ENCODE measurements around the gene HBM.

Gene HBM

GRCh38 chr16:129075-129474, 36.7 kb upstream of the HBM start:
- no peaks in the 10 kb centered on the region for H3K9me3 ChIP-seq (ENCODE audit: insufficient read depth, low read length)
- H3K79me2 ChIP-seq (ENCODE audit: insufficient read depth, low read length): peaks cover 52% of the 10 kb centered on the region
- H3K4me2 ChIP-seq (ENCODE audit: low read depth, low read length, poor library complexity, severe bottlenecking): no peak overlapping the region
- no peaks in the 10 kb centered on the region for H3K27me3 ChIP-seq (ENCODE audit: low read length)
- H3K36me3 ChIP-seq (ENCODE audit: low read length): no peaks in the 10 kb centered on the region
- H3K9me2 ChIP-seq (replicated peaks; ENCODE audit: insufficient read depth, low read length): no peaks in the 10 kb centered on the region
- no peak for TF ChIP-seq EZH2phosphoT487 (conservative IDR thresholded peaks at IDR 0.05; ENCODE audit: low read length)
- no peak for TF ChIP-seq CTCF (IDR thresholded peaks at IDR 0.05; ENCODE audit: insufficient read depth, low read length, poor library complexity, severe bottlenecking)
- no peak overlapping the region for H3K27ac ChIP-seq (ENCODE audit: low read depth, low read length)
- H3K9ac ChIP-seq (ENCODE audit: low read length): no peak overlapping the region
- H2AFZ ChIP-seq (ENCODE audit: low read depth, low read length, severe bottlenecking): no peak overlapping the region
- peaks cover 2% of the 10 kb centered on the region; the same call in 1 of the 2 replicates for H3F3A ChIP-seq (ENCODE audit: insufficient read depth)
- no peaks in the 10 kb centered on the region for H4K20me1 ChIP-seq (ENCODE audit: low read depth, low read length)
- H3K4me3 ChIP-seq (ENCODE audit: insufficient read depth, low read length, poor library complexity, severe bottlenecking): no peak overlapping the region

GRCh38 chr16:130533-131173, 35.1 kb upstream of the HBM start:
- Histone ChIP-seq H3K79me2 (ENCODE audit: insufficient read depth, low read length) (peaks cover 59% of the 10 kb centered on the region), H3K4me2 (ENCODE audit: low read depth, low read length, poor library complexity, severe bottlenecking) (no peak overlapping the region)

DNA sequence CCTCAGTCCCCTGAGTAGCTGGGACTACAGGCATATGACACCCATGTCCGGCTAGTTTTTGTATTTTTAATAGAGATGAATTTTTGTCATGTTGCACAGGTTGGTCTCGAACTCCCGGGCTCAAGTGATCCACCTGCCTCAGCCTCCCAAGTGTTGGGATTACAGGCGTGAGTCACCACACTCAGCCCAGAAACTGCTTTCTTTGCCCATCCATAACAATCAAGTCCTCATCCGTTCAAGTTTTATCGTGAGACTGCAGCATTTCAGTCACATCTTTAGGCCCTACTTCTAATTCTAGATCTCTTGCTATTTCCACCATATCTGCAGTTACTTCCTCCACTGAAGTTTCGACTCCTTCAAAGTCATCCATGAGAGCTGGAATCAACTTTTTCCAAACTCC, 33.7 kb upstream of the HBM start:
- H3F3A ChIP-seq (ENCODE audit: insufficient read depth): peaks cover 5% of the 10 kb centered on the region
- H3K9me3 ChIP-seq (ENCODE audit: insufficient read depth, low read length): no peaks in the 10 kb centered on the region
- TF ChIP-seq EZH2phosphoT487 (conservative IDR thresholded peaks at IDR 0.05; ENCODE audit: low read length) (no peak), CTCF (IDR thresholded peaks at IDR 0.05; ENCODE audit: insufficient read depth, low read length, poor library complexity, severe bottlenecking) (no peak)
- H2AFZ ChIP-seq (ENCODE audit: low read depth, low read length, severe bottlenecking): no peak overlapping the region
- no peaks in the 10 kb centered on the region for H3K36me3 ChIP-seq (ENCODE audit: low read length)
- no peaks in the 10 kb centered on the region for H3K9me2 ChIP-seq (replicated peaks; ENCODE audit: insufficient read depth, low read length)
- H3K4me3 ChIP-seq (ENCODE audit: insufficient read depth, low read length, poor library complexity, severe bottlenecking): no peak overlapping the region
- H3K4me2 ChIP-seq (ENCODE audit: low read depth, low read length, poor library complexity, severe bottlenecking): no peak overlapping the region
- H3K9ac ChIP-seq (ENCODE audit: low read length): no peak overlapping the region
- H3K79me2 ChIP-seq (ENCODE audit: insufficient read depth, low read length): peaks cover 71% of the 10 kb centered on the region
- H3K27ac ChIP-seq (ENCODE audit: low read depth, low read length): no peak overlapping the region
- no peaks in the 10 kb centered on the region for H4K20me1 ChIP-seq (ENCODE audit: low read depth, low read length)
- H3K27me3 ChIP-seq (ENCODE audit: low read length): no peaks in the 10 kb centered on the region

More at GRCh38 chr16:130533-131173, 35.1 kb upstream of the HBM start:
- Histone ChIP-seq H3K9ac (ENCODE audit: low read length) (no peak overlapping the region), H3K36me3 (ENCODE audit: low read length) (no peaks in the 10 kb centered on the region), H3K4me3 (ENCODE audit: insufficient read depth, low read length, poor library complexity, severe bottlenecking) (no peak overlapping the region), H2AFZ (ENCODE audit: low read depth, low read length, severe bottlenecking) (no peak overlapping the region), H3F3A (ENCODE audit: insufficient read depth) (peaks cover 5% of the 10 kb centered on the region; the same call in 1 of the 2 replicates), H3K9me3 (ENCODE audit: insufficient read depth, low read length) (no peaks in the 10 kb centered on the region), H3K9me2 (replicated peaks; ENCODE audit: insufficient read depth, low read length) (no peaks in the 10 kb centered on the region), H3K27me3 (ENCODE audit: low read length) (no peaks in the 10 kb centered on the region), H3K27ac (ENCODE audit: low read depth, low read length) (no peak overlapping the region), H4K20me1 (ENCODE audit: low read depth, low read length) (no peaks in the 10 kb centered on the region)
- TF ChIP-seq CTCF (IDR thresholded peaks at IDR 0.05; ENCODE audit: insufficient read depth, low read length, poor library complexity, severe bottlenecking) (no peak), EZH2phosphoT487 (conservative IDR thresholded peaks at IDR 0.05; ENCODE audit: low read length) (no peak)
